ENCODE results near the gene TXNDC8. TPM values are rescaled to one million over a fixed set of nuclear protein-coding genes. Genes with fewer than 3 reads are reported as not detected.

The TXNDC8 gene
- total and polyA plus RNA-seq, 2 donors (not counting 1 experiment from before 2014, with no cell fraction given), result not detected

DNA sequence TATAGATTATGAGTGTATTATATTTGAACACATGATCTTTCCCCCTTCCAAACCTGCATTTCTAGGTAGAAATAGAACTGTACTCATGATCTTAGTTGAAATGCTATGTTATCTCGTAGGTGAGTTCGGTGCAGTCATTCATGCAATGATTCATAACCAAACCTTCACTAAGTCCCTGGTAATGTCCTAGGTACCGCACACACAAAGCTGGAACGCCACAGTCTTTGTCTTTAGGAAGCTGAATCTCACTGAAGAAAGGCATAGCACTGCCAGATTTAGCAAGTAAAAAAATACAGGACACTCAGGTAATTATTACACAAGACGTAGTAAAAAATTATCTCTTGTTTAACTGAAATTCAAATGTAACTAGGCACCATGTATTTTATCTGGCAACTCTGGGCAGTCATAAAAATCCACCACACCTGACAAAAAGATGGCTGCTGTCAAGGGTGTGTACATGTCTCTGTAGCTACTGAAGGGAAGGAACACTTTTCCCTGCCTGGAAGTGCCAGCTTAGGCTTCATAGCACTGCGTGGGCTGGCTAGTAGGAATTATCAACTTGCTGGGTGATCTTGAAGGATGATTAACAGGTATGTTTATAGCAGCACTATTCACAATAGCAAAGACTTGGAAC, 53.3 kb downstream of the TXNDC8 start:
- Mint-ChIP-seq H3K9me3 (ENCODE audit: insufficient read depth) (no peaks in the 10 kb centered on the region), H3K27ac (no peak overlapping the region), H3K4me3 (no peak overlapping the region), H3K4me1 (no peaks in the 10 kb centered on the region), H3K27me3 (peaks cover 8% of the 10 kb centered on the region)
- Histone ChIP-seq H3K36me3 (replicated peaks in 1 of 2; ENCODE audit: control extremely low read depth in 1 of 2, control insufficient read depth in 1 of 2, extremely low read depth in 1 of 2, insufficient read depth in 2 of 2, low read length in 1 of 2) (no peaks in the 10 kb centered on the region), H3K4me1 (ENCODE audit: control insufficient read depth in 2 of 2, insufficient read depth in 2 of 2, low read length in 2 of 2) (no peaks in the 10 kb centered on the region), H3K27ac (ENCODE audit: low read length in 2 of 2) (no peak overlapping the region), H3K4me2 (replicated peaks; ENCODE audit: low read depth, low read length, poor library complexity, severe bottlenecking) (no peak overlapping the region), H3K9me3 (ENCODE audit: control extremely low read depth in 1 of 3, control insufficient read depth in 2 of 3, insufficient read depth in 1 of 3, low read length in 2 of 3) (no peaks in the 10 kb centered on the region), H3K27me3 (replicated peaks in 1 of 4; ENCODE audit: control extremely low read depth in 1 of 4, control insufficient read depth in 3 of 4, insufficient read depth in 4 of 4, low read length in 3 of 4) (no peaks in the 10 kb centered on the region), H3K4me3 (ENCODE audit: control extremely low read depth in 1 of 5, extremely low read depth in 1 of 5, insufficient read depth in 1 of 5, low read depth in 2 of 5, low read length in 4 of 5) (no peak overlapping the region), H2AFZ (ENCODE audit: insufficient read depth, low read depth, low read length, poor library complexity, severe bottlenecking) (no peak overlapping the region), H3K9ac (ENCODE audit: low read length) (no peak overlapping the region), H3K79me2 (ENCODE audit: control insufficient read depth, insufficient read depth, low read length) (no peaks in the 10 kb centered on the region), H4K20me1 (ENCODE audit: control insufficient read depth, insufficient read depth, low read length, poor library complexity, severe bottlenecking) (no peaks in the 10 kb centered on the region)
- POLR2A ChIA-PET, result no interaction called here
- no peak for ATAC-seq (ENCODE audit: low read depth)
- no peak for TF ChIP-seq EZH2 (IDR thresholded peaks at IDR 0.05; ENCODE audit: borderline replicate concordance, insufficient read depth, low read depth, low read length, poor library complexity, severe bottlenecking)
- TF ChIP-seq, protein P1, sequence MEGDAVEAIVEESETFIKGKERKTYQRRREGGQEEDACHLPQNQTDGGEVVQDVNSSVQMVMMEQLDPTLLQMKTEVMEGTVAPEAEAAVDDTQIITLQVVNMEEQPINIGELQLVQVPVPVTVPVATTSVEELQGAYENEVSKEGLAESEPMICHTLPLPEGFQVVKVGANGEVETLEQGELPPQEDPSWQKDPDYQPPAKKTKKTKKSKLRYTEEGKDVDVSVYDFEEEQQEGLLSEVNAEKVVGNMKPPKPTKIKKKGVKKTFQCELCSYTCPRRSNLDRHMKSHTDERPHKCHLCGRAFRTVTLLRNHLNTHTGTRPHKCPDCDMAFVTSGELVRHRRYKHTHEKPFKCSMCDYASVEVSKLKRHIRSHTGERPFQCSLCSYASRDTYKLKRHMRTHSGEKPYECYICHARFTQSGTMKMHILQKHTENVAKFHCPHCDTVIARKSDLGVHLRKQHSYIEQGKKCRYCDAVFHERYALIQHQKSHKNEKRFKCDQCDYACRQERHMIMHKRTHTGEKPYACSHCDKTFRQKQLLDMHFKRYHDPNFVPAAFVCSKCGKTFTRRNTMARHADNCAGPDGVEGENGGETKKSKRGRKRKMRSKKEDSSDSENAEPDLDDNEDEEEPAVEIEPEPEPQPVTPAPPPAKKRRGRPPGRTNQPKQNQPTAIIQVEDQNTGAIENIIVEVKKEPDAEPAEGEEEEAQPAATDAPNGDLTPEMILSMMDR (IDR thresholded peaks at IDR 0.05), result no peak
- intact Hi-C loops (cut with micrococcal nuclease), result no loop called here
- no CpG with 5 or more reads among the region's 6 CpGs for WGBS (ENCODE audit: insufficient coverage)
- DNase-seq, result no peak
- CTCF ChIA-PET, result interaction anchor here (0.6 kb wide), 1 partner anchor 32 kb away, joined by 3 read pairs; no protein-coding TSS in a partner anchor

DNA sequence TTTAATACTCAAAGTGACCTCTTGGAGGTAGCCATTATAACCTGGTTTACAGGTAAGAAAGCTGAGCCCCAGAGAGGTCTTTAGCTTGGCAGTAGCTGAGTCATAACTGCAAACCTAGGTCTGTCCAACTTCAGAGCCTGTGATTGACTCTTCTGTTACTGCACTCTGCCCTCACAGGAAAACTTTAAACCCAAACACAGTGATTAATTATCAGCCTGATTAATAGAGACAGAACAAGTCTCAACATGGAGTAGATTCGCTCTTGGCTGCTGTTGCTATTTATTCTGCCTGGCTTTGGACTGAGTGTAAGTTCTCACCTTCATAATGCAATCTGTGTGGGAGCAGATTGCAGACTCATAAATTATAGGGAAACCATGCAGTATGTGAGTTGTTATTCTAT, 53.9 kb downstream of the TXNDC8 start:
- Histone ChIP-seq H3K36me3 (replicated peaks in 1 of 2; ENCODE audit: control extremely low read depth in 1 of 2, control insufficient read depth in 1 of 2, extremely low read depth in 1 of 2, insufficient read depth in 2 of 2, low read length in 1 of 2) (no peaks in the 10 kb centered on the region), H3K4me2 (replicated peaks; ENCODE audit: low read depth, low read length, poor library complexity, severe bottlenecking) (no peak overlapping the region), H4K20me1 (ENCODE audit: control insufficient read depth, insufficient read depth, low read length, poor library complexity, severe bottlenecking) (no peaks in the 10 kb centered on the region), H3K27me3 (replicated peaks in 1 of 4; ENCODE audit: control extremely low read depth in 1 of 4, control insufficient read depth in 3 of 4, insufficient read depth in 4 of 4, low read length in 3 of 4) (no peaks in the 10 kb centered on the region), H3K9ac (ENCODE audit: low read length) (no peak overlapping the region), H3K27ac (ENCODE audit: low read length in 2 of 2) (no peak overlapping the region), H3K79me2 (ENCODE audit: control insufficient read depth, insufficient read depth, low read length) (no peaks in the 10 kb centered on the region), H3K4me3 (ENCODE audit: control extremely low read depth in 1 of 5, extremely low read depth in 1 of 5, insufficient read depth in 1 of 5, low read depth in 2 of 5, low read length in 4 of 5) (no peak overlapping the region), H3K4me1 (ENCODE audit: control insufficient read depth in 2 of 2, insufficient read depth in 2 of 2, low read length in 2 of 2) (no peaks in the 10 kb centered on the region), H2AFZ (ENCODE audit: insufficient read depth, low read depth, low read length, poor library complexity, severe bottlenecking) (no peak overlapping the region), H3K9me3 (ENCODE audit: control extremely low read depth in 1 of 3, control insufficient read depth in 2 of 3, insufficient read depth in 1 of 3, low read length in 2 of 3) (no peaks in the 10 kb centered on the region)
- H3K4me3 Mint-ChIP-seq, result no peak overlapping the region
- H3K27ac Mint-ChIP-seq, result no peak overlapping the region
- DNase-seq, result no peak
- ChIA-PET CTCF (interaction anchor here (0.6 kb wide), 1 partner anchor 32 kb away, joined by 3 read pairs; no protein-coding TSS in a partner anchor), POLR2A (no interaction called here)
- no peaks in the 10 kb centered on the region for H3K4me1 Mint-ChIP-seq
- ATAC-seq (ENCODE audit: low read depth), result no peak
- 83% methylated on average over 1 of the region's 1 CpG for WGBS (ENCODE audit: insufficient coverage)
- no peaks in the 10 kb centered on the region for H3K9me3 Mint-ChIP-seq (ENCODE audit: insufficient read depth)
- peaks cover 14% of the 10 kb centered on the region for H3K27me3 Mint-ChIP-seq
- TF ChIP-seq EZH2 (IDR thresholded peaks at IDR 0.05; ENCODE audit: borderline replicate concordance, insufficient read depth, low read depth, low read length, poor library complexity, severe bottlenecking), result no peak
- TF ChIP-seq, protein P1 (IDR thresholded peaks at IDR 0.05), result no peak
- intact Hi-C loops (cut with micrococcal nuclease), result no loop called here
